SW480 (cell line): Measurements from ENCODE around the gene TAGLN2.

Source experiments
- DNase-seq: peaks from one replicate; pipeline ENCODE4 v3.0.0-alpha.2; 2016; ENCODE audit warnings: low spot score

Gene TAGLN2

GRCh38 chr1:159935305-159935704, 10.0 kb upstream of the TAGLN2 start:
- no peak for DNase-seq

- DNase-seq, result no peak
Measured at GRCh38 chr1:159934136-159935039, 9.1 kb upstream of the TAGLN2 start.

- no peak for DNase-seq
Measured at GRCh38 chr1:159933347-159933746, 8.0 kb upstream of the TAGLN2 start.

- DNase-seq, result no peak
Measured at GRCh38 chr1:159932296-159933285, 7.3 kb upstream of the TAGLN2 start.

GRCh38 chr1:159931795-159932173, 6.5 kb upstream of the TAGLN2 start:
- no peak for DNase-seq

- no peak for DNase-seq
Measured at GRCh38 chr1:159931101-159931794, 5.9 kb upstream of the TAGLN2 start.

GRCh38 chr1:159930634-159931033, 5.3 kb upstream of the TAGLN2 start:
- no peak for DNase-seq

GRCh38 chr1:159930216-159930615, 4.9 kb upstream of the TAGLN2 start:
- DNase-seq, result no peak

GRCh38 chr1:159929155-159930051, 4.1 kb upstream of the TAGLN2 start:
- DNase-seq, result peak; percentile 69

GRCh38 chr1:159928491-159929050, 3.3 kb upstream of the TAGLN2 start:
- DNase-seq, result no peak

GRCh38 chr1:159927849-159928431, 2.6 kb upstream of the TAGLN2 start:
- DNase-seq, result no peak

GRCh38 chr1:159927211-159927848, 2.0 kb upstream of the TAGLN2 start:
- no peak for DNase-seq

- DNase-seq, result peak; percentile 52
Measured at GRCh38 chr1:159925719-159926078, 392 bp upstream of the TAGLN2 start.

- peak; percentile 83 for DNase-seq
Measured at GRCh38 chr1:159924025-159924790, 1.1 kb downstream of the TAGLN2 start.

- peak; percentile 73 for DNase-seq
Measured at GRCh38 chr1:159923203-159924024, 1.9 kb downstream of the TAGLN2 start.

- DNase-seq, result no peak
Measured at GRCh38 chr1:159922511-159923202, 2.6 kb downstream of the TAGLN2 start.

- DNase-seq, result no peak
Measured at GRCh38 chr1:159921700-159922504, 3.4 kb downstream of the TAGLN2 start.
